ENCODE results near the gene CLK1. TPM values are rescaled to one million over a fixed set of nuclear protein-coding genes. Genes with fewer than 3 reads are reported as not detected.

Gene CLK1
- total and polyA plus RNA-seq, 2 of the 13 experiments (the other 11 are each of a cell fraction or from before 2014, with no cell fraction given), result 66.6 to 101 TPM

DNA sequence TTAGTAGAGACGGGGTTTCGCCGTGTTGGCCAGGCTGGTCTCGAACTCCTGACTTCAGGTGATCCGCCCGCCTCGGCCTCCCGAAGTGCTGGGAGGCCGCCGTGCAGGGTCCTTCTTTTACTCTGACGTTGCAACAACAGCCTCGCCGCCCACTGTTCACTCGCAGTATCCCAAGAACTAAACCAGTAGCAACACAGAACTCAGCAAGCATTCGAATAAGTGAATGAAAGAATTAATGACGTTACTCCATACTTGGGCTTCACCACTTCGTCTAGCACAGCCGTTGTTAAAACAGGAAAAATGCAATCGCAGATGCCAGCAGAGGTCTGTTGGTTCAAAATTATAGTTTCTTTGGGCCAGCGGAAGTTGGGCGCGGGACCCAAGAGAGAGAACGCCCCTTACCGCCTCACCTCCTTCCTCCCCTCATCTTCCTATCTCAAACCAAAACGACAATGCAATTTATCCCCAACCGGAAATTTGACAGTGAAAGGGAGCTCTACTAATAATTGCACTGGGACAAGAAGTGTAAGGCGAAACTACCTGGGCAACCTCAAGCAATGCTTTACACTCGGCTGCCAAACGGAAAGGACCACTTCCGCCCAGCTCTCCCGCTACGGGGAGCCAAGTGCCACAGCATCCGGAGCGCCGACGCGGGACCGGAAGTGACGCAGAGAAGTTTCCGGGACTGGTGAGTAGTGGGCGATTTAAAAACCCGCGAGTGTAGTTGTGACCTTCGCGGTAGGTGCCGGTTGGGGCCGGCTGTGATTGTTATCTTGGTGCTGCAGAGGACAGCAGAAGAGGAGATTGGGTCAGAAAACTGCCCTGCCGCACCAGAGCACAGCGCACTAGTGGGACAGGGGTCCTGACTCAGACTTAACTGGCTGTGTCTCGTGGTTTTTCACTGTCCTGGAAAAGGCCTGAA lies 24.5 kb upstream of the CLK1 start, which contains the start of the genes NIF3L1 and PPIL3 (continued):
- TF ChIP-seq FOXM1 (CRISPR knock-in tag; IDR thresholded peaks at IDR 0.05) (0 out of 2 replicates have a peak, but pooled peaks have one; percentile 82), MAFG (CRISPR knock-in tag; IDR thresholded peaks at IDR 0.05) (no peak), NFKBIZ (CRISPR knock-in tag; IDR thresholded peaks at IDR 0.05) (peak; percentile 60; the same call in 1 of the 2 replicates), HDAC2 (CRISPR knock-in tag; IDR thresholded peaks at IDR 0.05) (peak; percentile 64), SIN3A (IDR thresholded peaks at IDR 0.05; ENCODE audit: borderline replicate concordance, low read depth, low read length) (peak; percentile 97), ZNF460 (CRISPR knock-in tag; IDR thresholded peaks at IDR 0.05; ENCODE audit: borderline replicate concordance) (peak; percentile 10; the same call in 1 of the 2 replicates)
- TF ChIP-seq, protein P1, sequence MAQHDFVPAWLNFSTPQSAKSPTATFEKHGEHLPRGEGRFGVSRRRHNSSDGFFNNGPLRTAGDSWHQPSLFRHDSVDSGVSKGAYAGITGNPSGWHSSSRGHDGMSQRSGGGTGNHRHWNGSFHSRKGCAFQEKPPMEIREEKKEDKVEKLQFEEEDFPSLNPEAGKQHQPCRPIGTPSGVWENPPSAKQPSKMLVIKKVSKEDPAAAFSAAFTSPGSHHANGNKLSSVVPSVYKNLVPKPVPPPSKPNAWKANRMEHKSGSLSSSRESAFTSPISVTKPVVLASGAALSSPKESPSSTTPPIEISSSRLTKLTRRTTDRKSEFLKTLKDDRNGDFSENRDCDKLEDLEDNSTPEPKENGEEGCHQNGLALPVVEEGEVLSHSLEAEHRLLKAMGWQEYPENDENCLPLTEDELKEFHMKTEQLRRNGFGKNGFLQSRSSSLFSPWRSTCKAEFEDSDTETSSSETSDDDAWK (CRISPR knock-in tag; IDR thresholded peaks at IDR 0.05), result no peak
- TF ChIP-seq, protein P2, sequence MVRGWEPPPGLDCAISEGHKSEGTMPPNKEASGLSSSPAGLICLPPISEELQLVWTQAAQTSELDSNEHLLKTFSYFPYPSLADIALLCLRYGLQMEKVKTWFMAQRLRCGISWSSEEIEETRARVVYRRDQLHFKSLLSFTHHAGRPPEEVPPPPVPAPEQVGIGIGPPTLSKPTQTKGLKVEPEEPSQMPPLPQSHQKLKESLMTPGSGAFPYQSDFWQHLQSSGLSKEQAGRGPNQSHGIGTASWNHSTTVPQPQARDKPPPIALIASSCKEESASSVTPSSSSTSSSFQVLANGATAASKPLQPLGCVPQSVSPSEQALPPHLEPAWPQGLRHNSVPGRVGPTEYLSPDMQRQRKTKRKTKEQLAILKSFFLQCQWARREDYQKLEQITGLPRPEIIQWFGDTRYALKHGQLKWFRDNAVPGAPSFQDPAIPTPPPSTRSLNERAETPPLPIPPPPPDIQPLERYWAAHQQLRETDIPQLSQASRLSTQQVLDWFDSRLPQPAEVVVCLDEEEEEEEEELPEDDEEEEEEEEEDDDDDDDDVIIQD (CRISPR knock-in tag; IDR thresholded peaks at IDR 0.05; ENCODE audit: low read depth), result peak; percentile 17; the same call in 1 of the 2 replicates
- TF ChIP-seq, protein P3, sequence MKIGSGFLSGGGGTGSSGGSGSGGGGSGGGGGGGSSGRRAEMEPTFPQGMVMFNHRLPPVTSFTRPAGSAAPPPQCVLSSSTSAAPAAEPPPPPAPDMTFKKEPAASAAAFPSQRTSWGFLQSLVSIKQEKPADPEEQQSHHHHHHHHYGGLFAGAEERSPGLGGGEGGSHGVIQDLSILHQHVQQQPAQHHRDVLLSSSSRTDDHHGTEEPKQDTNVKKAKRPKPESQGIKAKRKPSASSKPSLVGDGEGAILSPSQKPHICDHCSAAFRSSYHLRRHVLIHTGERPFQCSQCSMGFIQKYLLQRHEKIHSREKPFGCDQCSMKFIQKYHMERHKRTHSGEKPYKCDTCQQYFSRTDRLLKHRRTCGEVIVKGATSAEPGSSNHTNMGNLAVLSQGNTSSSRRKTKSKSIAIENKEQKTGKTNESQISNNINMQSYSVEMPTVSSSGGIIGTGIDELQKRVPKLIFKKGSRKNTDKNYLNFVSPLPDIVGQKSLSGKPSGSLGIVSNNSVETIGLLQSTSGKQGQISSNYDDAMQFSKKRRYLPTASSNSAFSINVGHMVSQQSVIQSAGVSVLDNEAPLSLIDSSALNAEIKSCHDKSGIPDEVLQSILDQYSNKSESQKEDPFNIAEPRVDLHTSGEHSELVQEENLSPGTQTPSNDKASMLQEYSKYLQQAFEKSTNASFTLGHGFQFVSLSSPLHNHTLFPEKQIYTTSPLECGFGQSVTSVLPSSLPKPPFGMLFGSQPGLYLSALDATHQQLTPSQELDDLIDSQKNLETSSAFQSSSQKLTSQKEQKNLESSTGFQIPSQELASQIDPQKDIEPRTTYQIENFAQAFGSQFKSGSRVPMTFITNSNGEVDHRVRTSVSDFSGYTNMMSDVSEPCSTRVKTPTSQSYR (CRISPR knock-in tag; IDR thresholded peaks at IDR 0.05; ENCODE audit: borderline replicate concordance), result no peak
- TF ChIP-seq, protein P4, sequence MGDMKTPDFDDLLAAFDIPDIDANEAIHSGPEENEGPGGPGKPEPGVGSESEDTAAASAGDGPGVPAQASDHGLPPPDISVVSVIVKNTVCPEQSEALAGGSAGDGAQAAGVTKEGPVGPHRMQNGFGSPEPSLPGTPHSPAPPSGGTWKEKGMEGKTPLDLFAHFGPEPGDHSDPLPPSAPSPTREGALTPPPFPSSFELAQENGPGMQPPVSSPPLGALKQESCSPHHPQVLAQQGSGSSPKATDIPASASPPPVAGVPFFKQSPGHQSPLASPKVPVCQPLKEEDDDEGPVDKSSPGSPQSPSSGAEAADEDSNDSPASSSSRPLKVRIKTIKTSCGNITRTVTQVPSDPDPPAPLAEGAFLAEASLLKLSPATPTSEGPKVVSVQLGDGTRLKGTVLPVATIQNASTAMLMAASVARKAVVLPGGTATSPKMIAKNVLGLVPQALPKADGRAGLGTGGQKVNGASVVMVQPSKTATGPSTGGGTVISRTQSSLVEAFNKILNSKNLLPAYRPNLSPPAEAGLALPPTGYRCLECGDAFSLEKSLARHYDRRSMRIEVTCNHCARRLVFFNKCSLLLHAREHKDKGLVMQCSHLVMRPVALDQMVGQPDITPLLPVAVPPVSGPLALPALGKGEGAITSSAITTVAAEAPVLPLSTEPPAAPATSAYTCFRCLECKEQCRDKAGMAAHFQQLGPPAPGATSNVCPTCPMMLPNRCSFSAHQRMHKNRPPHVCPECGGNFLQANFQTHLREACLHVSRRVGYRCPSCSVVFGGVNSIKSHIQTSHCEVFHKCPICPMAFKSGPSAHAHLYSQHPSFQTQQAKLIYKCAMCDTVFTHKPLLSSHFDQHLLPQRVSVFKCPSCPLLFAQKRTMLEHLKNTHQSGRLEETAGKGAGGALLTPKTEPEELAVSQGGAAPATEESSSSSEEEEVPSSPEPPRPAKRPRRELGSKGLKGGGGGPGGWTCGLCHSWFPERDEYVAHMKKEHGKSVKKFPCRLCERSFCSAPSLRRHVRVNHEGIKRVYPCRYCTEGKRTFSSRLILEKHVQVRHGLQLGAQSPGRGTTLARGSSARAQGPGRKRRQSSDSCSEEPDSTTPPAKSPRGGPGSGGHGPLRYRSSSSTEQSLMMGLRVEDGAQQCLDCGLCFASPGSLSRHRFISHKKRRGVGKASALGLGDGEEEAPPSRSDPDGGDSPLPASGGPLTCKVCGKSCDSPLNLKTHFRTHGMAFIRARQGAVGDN (CRISPR knock-in tag; IDR thresholded peaks at IDR 0.05), result peak; percentile 95
- TF ChIP-seq, protein P5, sequence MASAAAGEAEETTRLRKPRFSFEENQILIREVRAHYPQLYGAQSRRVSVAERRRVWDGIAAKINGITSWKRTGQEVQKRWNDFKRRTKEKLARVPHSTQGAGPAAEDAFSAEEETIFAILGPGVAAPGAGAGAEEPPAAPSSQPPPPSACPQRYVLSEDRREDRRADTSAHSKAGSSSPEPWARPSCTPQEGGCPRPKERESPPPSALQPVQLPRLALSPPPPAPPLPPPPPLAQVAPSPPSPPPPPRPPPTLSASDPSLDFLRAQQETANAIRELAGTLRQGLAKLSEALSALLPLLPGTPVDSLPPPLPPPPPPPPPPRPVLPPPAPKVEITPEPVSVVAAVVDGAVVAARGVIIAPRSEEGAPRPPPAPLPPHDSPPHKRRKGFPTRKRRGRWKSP (CRISPR knock-in tag; IDR thresholded peaks at IDR 0.05), result peak; percentile 32; the same call in 1 of the 2 replicates
- TF ChIP-seq, protein P6, sequence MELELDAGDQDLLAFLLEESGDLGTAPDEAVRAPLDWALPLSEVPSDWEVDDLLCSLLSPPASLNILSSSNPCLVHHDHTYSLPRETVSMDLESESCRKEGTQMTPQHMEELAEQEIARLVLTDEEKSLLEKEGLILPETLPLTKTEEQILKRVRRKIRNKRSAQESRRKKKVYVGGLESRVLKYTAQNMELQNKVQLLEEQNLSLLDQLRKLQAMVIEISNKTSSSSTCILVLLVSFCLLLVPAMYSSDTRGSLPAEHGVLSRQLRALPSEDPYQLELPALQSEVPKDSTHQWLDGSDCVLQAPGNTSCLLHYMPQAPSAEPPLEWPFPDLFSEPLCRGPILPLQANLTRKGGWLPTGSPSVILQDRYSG (CRISPR knock-in tag; IDR thresholded peaks at IDR 0.05), result no peak; the same call in 1 of the 2 replicates
- TF ChIP-seq, protein P7, sequence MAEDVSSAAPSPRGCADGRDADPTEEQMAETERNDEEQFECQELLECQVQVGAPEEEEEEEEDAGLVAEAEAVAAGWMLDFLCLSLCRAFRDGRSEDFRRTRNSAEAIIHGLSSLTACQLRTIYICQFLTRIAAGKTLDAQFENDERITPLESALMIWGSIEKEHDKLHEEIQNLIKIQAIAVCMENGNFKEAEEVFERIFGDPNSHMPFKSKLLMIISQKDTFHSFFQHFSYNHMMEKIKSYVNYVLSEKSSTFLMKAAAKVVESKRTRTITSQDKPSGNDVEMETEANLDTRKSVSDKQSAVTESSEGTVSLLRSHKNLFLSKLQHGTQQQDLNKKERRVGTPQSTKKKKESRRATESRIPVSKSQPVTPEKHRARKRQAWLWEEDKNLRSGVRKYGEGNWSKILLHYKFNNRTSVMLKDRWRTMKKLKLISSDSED (CRISPR knock-in tag; IDR thresholded peaks at IDR 0.05), result no peak
